HT1080 (cell line): ENCODE results near the gene KCNIP3. TPM values are rescaled to one million over a fixed set of nuclear protein-coding genes. Genes with fewer than 3 reads are reported as not detected.
"Not testable (repeated sequence)": the region's sequence is repeated elsewhere in the genome, so short reads cannot be mapped to it uniquely, and the experiment has no call there.

Experiments used
- DNase-seq: peaks from one replicate; pipeline ENCODE4 v3.0.0-alpha.2; 2015; ENCODE audit warnings: low read depth
- polyA plus RNA-seq, 2 experiments: library from polyadenylated mRNA; depleted of rRNA; stranded (reverse); fragments of >200 nt; gene quantifications; 2 replicates each; pipeline ENCODE4 v1.2.3, GENCODE V29; 2015
- total RNA-seq: library from RNA; depleted of rRNA; stranded (reverse); fragments of >200 nt; shearing (Covaris generic); gene quantifications from 2 replicates; pipeline ENCODE4 v1.2.3, GENCODE V29; 2014; rRNA removed

Gene KCNIP3
- 0.71 and 1.6 TPM in 2 replicates for total RNA-seq
- 0.79 and 0.83 TPM in 2 replicates for polyA plus RNA-seq (2015; cell fraction: cytosol; rRNA removed)
- 0.31 and 0.83 TPM in 2 replicates for polyA plus RNA-seq (2015; cell fraction: nucleus; rRNA removed)

- DNase-seq = no peak
These were observed at the start of gene KCNIP3 for GRCh38 chr2:95296880-95297487. TSS of gene KCNIP3 (plus strand) at chr2:95297347. CDS start at chr2:95297439, 92 bp downstream.

GRCh38 chr2:95258271-95258670 lies 38.9 kb upstream of the KCNIP3 start:
- DNase-seq = no peak

- no peak for DNase-seq
These were observed 36.8 kb upstream of the KCNIP3 start for GRCh38 chr2:95260028-95261023.

GRCh38 chr2:95261602-95262001 lies 35.5 kb upstream of the KCNIP3 start:
- DNase-seq = no peak

- no peak for DNase-seq
These were observed 34.1 kb upstream of the KCNIP3 start for GRCh38 chr2:95262896-95263542.

GRCh38 chr2:95264624-95265023 lies 32.5 kb upstream of the KCNIP3 start:
- DNase-seq = no peak

- no peak for DNase-seq
These were observed 32.0 kb upstream of the KCNIP3 start for GRCh38 chr2:95265182-95265581.

GRCh38 chr2:95266781-95267430 lies 30.2 kb upstream of the KCNIP3 start:
- DNase-seq = no peak

- no peak for DNase-seq
These were observed 29.5 kb upstream of the KCNIP3 start for GRCh38 chr2:95267458-95268210.

GRCh38 chr2:95268211-95269035 lies 28.7 kb upstream of the KCNIP3 start:
- DNase-seq = no peak

- no peak for DNase-seq
These were observed 28.0 kb upstream of the KCNIP3 start for GRCh38 chr2:95269036-95269680.

GRCh38 chr2:95269745-95270144 lies 27.4 kb upstream of the KCNIP3 start:
- DNase-seq = not testable (repeated sequence)

- no peak for DNase-seq
These were observed 26.5 kb upstream of the KCNIP3 start for GRCh38 chr2:95270541-95271081.

- DNase-seq = no peak
These were observed 25.7 kb upstream of the KCNIP3 start for GRCh38 chr2:95271381-95271971.

GRCh38 chr2:95272299-95272751 lies 24.8 kb upstream of the KCNIP3 start:
- no peak for DNase-seq

GRCh38 chr2:95272781-95273180 lies 24.4 kb upstream of the KCNIP3 start:
- no peak for DNase-seq

GRCh38 chr2:95273566-95274290 lies 23.4 kb upstream of the KCNIP3 start:
- DNase-seq = no peak
